Measurements from ENCODE around the gene AK8. TPM values are rescaled to one million over a fixed set of nuclear protein-coding genes. Genes with fewer than 3 reads are reported as not detected.

AK8 gene
- total and polyA plus RNA-seq, 9 donors = 0.23 to 0.89 (median 0.58) TPM

- H3K4me3 ChIP-seq (ENCODE audit: low read length) = no peak overlapping the region
- H3K4me1 ChIP-seq (ENCODE audit: control insufficient read depth, insufficient read depth, low read length) = no peaks in the 10 kb centered on the region
- peaks cover 83% of the 10 kb centered on the region for H3K36me3 ChIP-seq (ENCODE audit: control insufficient read depth, insufficient read depth, low read length)
- WGBS (ENCODE audit: insufficient coverage) = 91% methylated on average over 12 of the region's 12 CpGs
- no peak overlapping the region for H3K27ac ChIP-seq (ENCODE audit: low read length)
- DNase-seq = no peak
- H3K27me3 ChIP-seq (ENCODE audit: control insufficient read depth, insufficient read depth, low read length) = no peaks in the 10 kb centered on the region
- no peaks in the 10 kb centered on the region for H3K9me3 ChIP-seq (replicated peaks; ENCODE audit: control insufficient read depth, low read depth, low read length)
Observed at GRCh38 chr9:132905726-132906125, 27.6 kb upstream of the AK8 start.

- no peak overlapping the region for H3K4me3 ChIP-seq (ENCODE audit: low read length)
- WGBS (ENCODE audit: insufficient coverage) = 74% methylated on average over 8 of the region's 13 CpGs
- H3K36me3 ChIP-seq (ENCODE audit: control insufficient read depth, insufficient read depth, low read length) = peaks cover 83% of the 10 kb centered on the region
- H3K27ac ChIP-seq (ENCODE audit: low read length) = no peak overlapping the region
- H3K4me1 ChIP-seq (ENCODE audit: control insufficient read depth, insufficient read depth, low read length) = no peaks in the 10 kb centered on the region
- no peaks in the 10 kb centered on the region for H3K27me3 ChIP-seq (ENCODE audit: control insufficient read depth, insufficient read depth, low read length)
- no peaks in the 10 kb centered on the region for H3K9me3 ChIP-seq (replicated peaks; ENCODE audit: control insufficient read depth, low read depth, low read length)
- no peak for DNase-seq
Observed at GRCh38 chr9:132903574-132904492, 25.7 kb upstream of the AK8 start.

- 44% methylated on average over 6 of the region's 11 CpGs for WGBS (ENCODE audit: insufficient coverage)
- H3K9me3 ChIP-seq (replicated peaks; ENCODE audit: control insufficient read depth, low read depth, low read length) = no peaks in the 10 kb centered on the region
- no peaks in the 10 kb centered on the region for H3K27me3 ChIP-seq (ENCODE audit: control insufficient read depth, insufficient read depth, low read length)
- peak; percentile 88 for DNase-seq
- H3K36me3 ChIP-seq (ENCODE audit: control insufficient read depth, insufficient read depth, low read length) = peaks cover 84% of the 10 kb centered on the region
- no peaks in the 10 kb centered on the region for H3K4me1 ChIP-seq (ENCODE audit: control insufficient read depth, insufficient read depth, low read length)
- no peak overlapping the region for H3K4me3 ChIP-seq (ENCODE audit: low read length)
- H3K27ac ChIP-seq (ENCODE audit: low read length) = peak overlapping the region; percentile 2
Observed at GRCh38 chr9:132901858-132902831, 24.1 kb upstream of the AK8 start.

GRCh38 chr9:132898051-132898450 is 20.0 kb upstream of the AK8 start:
- Histone ChIP-seq H3K9me3 (replicated peaks; ENCODE audit: control insufficient read depth, low read depth, low read length) (no peaks in the 10 kb centered on the region), H3K4me3 (ENCODE audit: low read length) (no peak overlapping the region), H3K36me3 (ENCODE audit: control insufficient read depth, insufficient read depth, low read length) (peaks cover 81% of the 10 kb centered on the region), H3K27me3 (ENCODE audit: control insufficient read depth, insufficient read depth, low read length) (no peaks in the 10 kb centered on the region), H3K27ac (ENCODE audit: low read length) (no peak overlapping the region), H3K4me1 (ENCODE audit: control insufficient read depth, insufficient read depth, low read length) (peaks cover 5% of the 10 kb centered on the region)
- no peak for DNase-seq
- WGBS (ENCODE audit: insufficient coverage) = 92% methylated on average over 5 of the region's 7 CpGs

GRCh38 chr9:132896906-132897305 is 18.8 kb upstream of the AK8 start:
- DNase-seq = no peak
- Histone ChIP-seq H3K27ac (ENCODE audit: low read length) (no peak overlapping the region), H3K27me3 (ENCODE audit: control insufficient read depth, insufficient read depth, low read length) (no peaks in the 10 kb centered on the region), H3K36me3 (ENCODE audit: control insufficient read depth, insufficient read depth, low read length) (peaks cover 84% of the 10 kb centered on the region), H3K9me3 (replicated peaks; ENCODE audit: control insufficient read depth, low read depth, low read length) (no peaks in the 10 kb centered on the region), H3K4me3 (ENCODE audit: low read length) (no peak overlapping the region), H3K4me1 (ENCODE audit: control insufficient read depth, insufficient read depth, low read length) (peaks cover 5% of the 10 kb centered on the region)
- WGBS (ENCODE audit: insufficient coverage) = 87% methylated on average over 6 of the region's 6 CpGs

- no peaks in the 10 kb centered on the region for H3K9me3 ChIP-seq (replicated peaks; ENCODE audit: control insufficient read depth, low read depth, low read length)
Observed at GRCh38 chr9:132896264-132896663, 18.2 kb upstream of the AK8 start.

GRCh38 chr9:132894862-132895835 is 17.1 kb upstream of the AK8 start:
- H3K36me3 ChIP-seq (ENCODE audit: control insufficient read depth, insufficient read depth, low read length) = peaks cover 72% of the 10 kb centered on the region
- no peak overlapping the region for H3K27ac ChIP-seq (ENCODE audit: low read length)
- H3K4me1 ChIP-seq (ENCODE audit: control insufficient read depth, insufficient read depth, low read length) = peaks cover 5% of the 10 kb centered on the region
- DNase-seq = no peak
- no peaks in the 10 kb centered on the region for H3K27me3 ChIP-seq (ENCODE audit: control insufficient read depth, insufficient read depth, low read length)
- 78% methylated on average over 6 of the region's 9 CpGs for WGBS (ENCODE audit: insufficient coverage)
- no peak overlapping the region for H3K4me3 ChIP-seq (ENCODE audit: low read length)
- H3K9me3 ChIP-seq (replicated peaks; ENCODE audit: control insufficient read depth, low read depth, low read length) = no peaks in the 10 kb centered on the region

More at GRCh38 chr9:132896264-132896663, 18.2 kb upstream of the AK8 start:
- Histone ChIP-seq H3K4me3 (ENCODE audit: low read length) (no peak overlapping the region), H3K4me1 (ENCODE audit: control insufficient read depth, insufficient read depth, low read length) (peaks cover 5% of the 10 kb centered on the region), H3K27ac (ENCODE audit: low read length) (no peak overlapping the region), H3K36me3 (ENCODE audit: control insufficient read depth, insufficient read depth, low read length) (peaks cover 83% of the 10 kb centered on the region), H3K27me3 (ENCODE audit: control insufficient read depth, insufficient read depth, low read length) (no peaks in the 10 kb centered on the region)
- no peak for DNase-seq
- WGBS (ENCODE audit: insufficient coverage) = 90% methylated on average over 2 of the region's 13 CpGs

- Histone ChIP-seq H3K4me3 (ENCODE audit: low read length) (no peak overlapping the region), H3K36me3 (ENCODE audit: control insufficient read depth, insufficient read depth, low read length) (peaks cover 67% of the 10 kb centered on the region), H3K27me3 (ENCODE audit: control insufficient read depth, insufficient read depth, low read length) (no peaks in the 10 kb centered on the region), H3K9me3 (replicated peaks; ENCODE audit: control insufficient read depth, low read depth, low read length) (no peaks in the 10 kb centered on the region), H3K4me1 (ENCODE audit: control insufficient read depth, insufficient read depth, low read length) (peaks cover 5% of the 10 kb centered on the region), H3K27ac (ENCODE audit: low read length) (no peak overlapping the region)
- WGBS (ENCODE audit: insufficient coverage) = no CpG with 5 or more reads among the region's 5 CpGs
- DNase-seq = peak; percentile 22
Observed at GRCh38 chr9:132894346-132894745, 16.3 kb upstream of the AK8 start.

- H3K27ac ChIP-seq (ENCODE audit: low read length) = no peak overlapping the region
Observed at GRCh38 chr9:132892400-132892799, 14.3 kb upstream of the AK8 start.

More at GRCh38 chr9:132892400-132892799, 14.3 kb upstream of the AK8 start:
- no peaks in the 10 kb centered on the region for H3K27me3 ChIP-seq (ENCODE audit: control insufficient read depth, insufficient read depth, low read length)
- no peak for DNase-seq
- H3K4me1 ChIP-seq (ENCODE audit: control insufficient read depth, insufficient read depth, low read length) = peaks cover 5% of the 10 kb centered on the region
- H3K4me3 ChIP-seq (ENCODE audit: low read length) = no peak overlapping the region
- no peaks in the 10 kb centered on the region for H3K9me3 ChIP-seq (replicated peaks; ENCODE audit: control insufficient read depth, low read depth, low read length)
- peaks cover 52% of the 10 kb centered on the region for H3K36me3 ChIP-seq (ENCODE audit: control insufficient read depth, insufficient read depth, low read length)
- WGBS (ENCODE audit: insufficient coverage) = 81% methylated on average over 5 of the region's 9 CpGs
